A549 (cell line): ENCODE results near the gene AKR1E2.
"Not testable (repeated sequence)": the region's sequence is repeated elsewhere in the genome, so short reads cannot be mapped to it uniquely, and the experiment has no call there.

Source experiments
- CBX2 ChIP-seq: fragments of 200-600 bp; sonication (generic); IDR thresholded peaks from 2 replicates; pipeline ENCODE4 v1.6.1; 2016; ENCODE audit warnings: low read depth, mild to moderate bottlenecking, borderline replicate concordance
- CEBPB ChIP-seq, 2 experiments: fragments of >200 bp in 1 of 2; sonication (Bioruptor Twin) in 1 of 2; formaldehyde crosslinking in 1 of 2; IDR thresholded peaks; 2 replicates each; pipeline ENCODE4 v1.6.1; 2012 to 2016
- CTCF ChIP-seq: fragments of >200 bp; sonication (Bioruptor Twin); formaldehyde crosslinking; IDR thresholded peaks from 3 replicates; pipeline ENCODE4 v1.5.1; 2016
- E2F6 ChIP-seq: IDR thresholded peaks from 2 replicates; pipeline ENCODE4 v1.6.1; 2012; ENCODE audit warnings: low read depth, borderline replicate concordance
- ELK1 ChIP-seq: fragments of 150-350 bp; IDR thresholded peaks from 2 replicates; pipeline ENCODE4 v1.6.1; 2014; ENCODE audit warnings: low read depth, mild to moderate bottlenecking, low read length
- EP300 ChIP-seq, 2 experiments: fragments of >200 bp; sonication (Bioruptor Twin); formaldehyde crosslinking; IDR thresholded peaks; 2 replicates in 1 of 2; 3 replicates in 1 of 2; pipeline ENCODE4 v1.6.1; 2016 to 2017
- FOXS1 ChIP-seq: fragments of 250-450 bp; sonication (Bioruptor Pico); IDR thresholded peaks from 2 replicates; pipeline ENCODE4 v1.5.0; 2020; ENCODE audit warnings: mild to moderate bottlenecking, moderate library complexity
- GATA3 ChIP-seq: IDR thresholded peaks from 2 replicates; pipeline ENCODE4 v1.6.1; 2012; ENCODE audit warnings: borderline replicate concordance
- JUNB ChIP-seq: fragments of >200 bp; sonication (Bioruptor Twin); formaldehyde crosslinking; IDR thresholded peaks from 2 replicates; pipeline ENCODE4 v1.6.1; 2016
- RAD21 ChIP-seq, 2 experiments: fragments of >200 bp in 1 of 2; sonication (Bioruptor Twin) in 1 of 2; formaldehyde crosslinking in 1 of 2; IDR thresholded peaks in 1 of 2; conservative IDR thresholded peaks in 1 of 2; 2 replicates in 1 of 2; 3 replicates in 1 of 2; pipeline ENCODE4 v1.6.1; 2012 to 2018; ENCODE audit warnings: inconsistent platforms in 1 of 2
- RFX5 ChIP-seq: fragments of 450-650 bp; IDR thresholded peaks from 2 replicates; pipeline ENCODE4 v1.7.1; 2014; ENCODE audit warnings: antibody characterized with exemption, mild to moderate bottlenecking, moderate library complexity
- SMC3 ChIP-seq: fragments of >200 bp; sonication (Bioruptor Twin); formaldehyde crosslinking; IDR thresholded peaks from 3 replicates; pipeline ENCODE4 v1.6.1; 2018; ENCODE audit warnings: inconsistent platforms
- USF2 ChIP-seq: fragments of 450-650 bp; IDR thresholded peaks from 2 replicates; pipeline ENCODE4 v1.6.1; 2014; ENCODE audit warnings: antibody characterized with exemption
- ZFP36 ChIP-seq: fragments of 450-650 bp; IDR thresholded peaks from 2 replicates; pipeline ENCODE4 v1.6.1; 2014; ENCODE audit warnings: borderline replicate concordance; ENCODE audit not compliant: partially characterized antibody

- TF ChIP-seq CTCF (peak; percentile 97), SMC3 (peak; percentile 87), RAD21 (conservative IDR thresholded peaks at IDR 0.05 in 1 of 2, IDR thresholded peaks at IDR 0.05 in 1 of 2) (peak; percentile 47 to 95)
- TF ChIP-seq EP300 (IDR thresholded peaks at IDR 0.05); USF2; FOXS1 (CRISPR knock-in tag); GATA3; ELK1; JUNB; RFX5; CEBPB (IDR thresholded peaks at IDR 0.05); E2F6; ZFP36; CBX2: not testable (repeated sequence)
These were observed 10.3 kb upstream of the AKR1E2 start for GRCh38 chr10:4815646-4816180.
